Keratinocyte (primary cell): ENCODE measurements around the gene MCM3AP. TPM values are rescaled to one million over a fixed set of nuclear protein-coding genes. Genes with fewer than 3 reads are reported as not detected.

ENCODE experiments used
- DNase-seq: peaks from one replicate; pipeline ENCODE4 v3.0.0-alpha.2; 2011; ENCODE audit warnings: low read depth, missing footprints, low spot score
- FAIRE-seq: peaks from 2 replicates; lab custom pipeline; 2011; peaks lifted over from hg19 to GRCh38; lab: Jason Lieb, UNC
- H2AFZ ChIP-seq: 2 replicates; pipeline ENCODE4 v1.6.0; 2012; ENCODE audit warnings: low read length, control low read depth, inconsistent platforms; ENCODE audit not compliant: control insufficient read depth
- H3K27ac ChIP-seq: 2 replicates; pipeline ENCODE4 v1.5.1; 2011; ENCODE audit warnings: low read length; ENCODE audit not compliant: control insufficient read depth, insufficient read depth
- H3K27me3 ChIP-seq: 3 replicates; pipeline ENCODE4 v1.6.0; 2011; ENCODE audit warnings: low read length; ENCODE audit not compliant: control insufficient read depth, insufficient read depth; ENCODE audit errors: extremely low read depth
- H3K36me3 ChIP-seq, 2 experiments: 2 replicates in 1 of 2; 3 replicates in 1 of 2; pipeline ENCODE4 v1.5.1; 2011; ENCODE audit warnings: low read length in 2 of 2, mild to moderate bottlenecking in 1 of 2; ENCODE audit not compliant: control insufficient read depth in 2 of 2, insufficient read depth in 2 of 2; ENCODE audit errors: extremely low read depth in 1 of 2
- H3K4me1 ChIP-seq: 3 replicates; pipeline ENCODE4 v1.5.1; 2011; ENCODE audit warnings: low read length; ENCODE audit not compliant: control insufficient read depth, insufficient read depth; ENCODE audit errors: extremely low read depth
- H3K4me2 ChIP-seq: 3 replicates; pipeline ENCODE4 v1.6.0; 2011; ENCODE audit warnings: low read depth, low read length; ENCODE audit not compliant: control insufficient read depth, insufficient read depth; ENCODE audit errors: extremely low read depth
- H3K4me3 ChIP-seq, 3 experiments: fragments of 200-600 bp in 1 of 3; sonication (generic) in 1 of 3; 2 replicates in 2 of 3; 3 replicates in 1 of 3; pipeline ENCODE4 v1.5.1; 2011 to 2016; ENCODE audit warnings: low read length in 3 of 3, mild to moderate bottlenecking in 3 of 3, control low read depth in 2 of 3, inconsistent platforms in 1 of 3, low read depth in 1 of 3, mixed read lengths in 1 of 3, mixed run types in 1 of 3, moderate library complexity in 1 of 3; ENCODE audit not compliant: control insufficient read depth in 2 of 3, insufficient read depth in 2 of 3; ENCODE audit errors: extremely low read depth in 1 of 3
- H3K79me2 ChIP-seq: 2 replicates; pipeline ENCODE4 v1.6.0; 2012; ENCODE audit warnings: low read length; ENCODE audit not compliant: control insufficient read depth, insufficient read depth
- H3K9ac ChIP-seq: 3 replicates; pipeline ENCODE4 v1.6.0; 2011; ENCODE audit warnings: low read length; ENCODE audit not compliant: control insufficient read depth, insufficient read depth; ENCODE audit errors: extremely low read depth
- H3K9me1 ChIP-seq: 3 replicates; pipeline ENCODE4 v1.6.0; 2011; ENCODE audit warnings: low read length; ENCODE audit not compliant: control insufficient read depth, insufficient read depth; ENCODE audit errors: extremely low read depth
- H3K9me3 ChIP-seq: 2 replicates; pipeline ENCODE4 v1.5.1; 2012; ENCODE audit warnings: low read depth, low read length; ENCODE audit not compliant: control insufficient read depth
- H4K20me1 ChIP-seq: 3 replicates; pipeline ENCODE4 v1.6.0; 2011; ENCODE audit warnings: low read length; ENCODE audit not compliant: control insufficient read depth, insufficient read depth; ENCODE audit errors: extremely low read depth
- CTCF ChIP-seq, 3 experiments: IDR thresholded peaks in 1 of 3; conservative IDR thresholded peaks in 1 of 3; optimal IDR thresholded peaks in 1 of 3; 2 replicates in 2 of 3; 3 replicates in 1 of 3; pipeline versions ENCODE3 to v1.5.1; 2011; ENCODE audit warnings: low read length in 3 of 3, mild to moderate bottlenecking in 3 of 3, moderate library complexity in 2 of 3, control low read depth in 1 of 3, inconsistent platforms in 1 of 3; ENCODE audit not compliant: insufficient read depth in 2 of 3; ENCODE audit errors: extremely low read depth in 1 of 3
- EZH2 ChIP-seq: IDR thresholded peaks from one replicate; pipeline ENCODE4 v1.6.1; 2012; ENCODE audit warnings: inconsistent platforms, mild to moderate bottlenecking, low read length, moderate library complexity
- dilution Hi-C: fragments of 300-500 bp; cut with MboI; formaldehyde crosslinking; loops from one replicate; pipeline ENCODE4 v1.7.0; 2020; ENCODE audit warnings: low sequenced_read_pairs; ENCODE audit not compliant: extremely low pct_ligation_motif_present
- polyA plus RNA-seq, 5 experiments: library from polyadenylated mRNA; depleted of rRNA in 3 of 5; stranded (reverse) in 3 of 5; stranded (forward) in 1 of 5; unstranded in 1 of 5; fragments of >200 nt; gene quantifications; 1 replicate in 1 of 5; 2 replicates in 3 of 5; 3 replicates in 1 of 5; pipeline versions ENCODE4 v1.2.1 to v1.2.3, GENCODE V29; 2011 to 2012; ENCODE audit warnings: missing spikeins in 2 of 5, low read depth in 1 of 5, low replicate concordance in 1 of 5

MCM3AP gene
- polyA plus RNA-seq, 1 donor (not counting 4 experiments of a cell fraction or from before 2014, with no cell fraction given) = 34.3 TPM

- TF ChIP-seq CTCF (optimal IDR thresholded peaks at IDR 0.05 in 1 of 3, IDR thresholded peaks at IDR 0.05 in 1 of 3, conservative IDR thresholded peaks at IDR 0.05 in 1 of 3; ENCODE audit: extremely low read depth in 1 of 3, insufficient read depth in 2 of 3, low read length in 3 of 3) = no peak
- no peak for TF ChIP-seq EZH2
- Histone ChIP-seq H3K9me3 (no peaks in the 10 kb centered on the region), H3K79me2 (peaks cover 56% of the 10 kb centered on the region), H3K4me1 (peaks cover 12% of the 10 kb centered on the region), H3K36me3 (peaks cover 8 to 17% of the 10 kb centered on the region in 2 experiments), H3K9me1 (peaks cover 2% of the 10 kb centered on the region), H3K4me2 (no peak overlapping the region), H3K4me3 (no peak overlapping the region), H2AFZ (no peak overlapping the region), H3K27me3 (no peaks in the 10 kb centered on the region), H3K27ac (no peak overlapping the region), H4K20me1 (no peaks in the 10 kb centered on the region), H3K9ac (no peak overlapping the region)
- FAIRE-seq (no peak), DNase-seq (no peak)
- dilution Hi-C loops = no loop called here
Measured at GRCh38 chr21:46327711-46328110, 42.3 kb upstream of the MCM3AP start.

GRCh38 chr21:46326110-46326703 lies 40.8 kb upstream of the MCM3AP start:
- peaks cover 2% of the 10 kb centered on the region for H3K9me1 ChIP-seq
- peaks cover 23% of the 10 kb centered on the region for H3K4me1 ChIP-seq
- peak overlapping the region in 1 of 3 experiments; percentile 88 for H3K4me3 ChIP-seq
- H3K27me3 ChIP-seq = no peaks in the 10 kb centered on the region
- TF ChIP-seq CTCF (optimal IDR thresholded peaks at IDR 0.05 in 1 of 3, IDR thresholded peaks at IDR 0.05 in 1 of 3, conservative IDR thresholded peaks at IDR 0.05 in 1 of 3; ENCODE audit: extremely low read depth in 1 of 3, insufficient read depth in 2 of 3, low read length in 3 of 3) (peak in 1 of 3 experiments; percentile 52), EZH2 (no peak)
- dilution Hi-C loops = no loop called here
- DNase-seq (no peak), FAIRE-seq (no peak)
- peak overlapping the region; percentile 87 for H3K4me2 ChIP-seq
- H3K9me3 ChIP-seq = no peaks in the 10 kb centered on the region
- H3K79me2 ChIP-seq = peaks cover 69% of the 10 kb centered on the region
- H3K9ac ChIP-seq = peak overlapping the region; percentile 81
- H4K20me1 ChIP-seq = no peaks in the 10 kb centered on the region
- no peak overlapping the region for H2AFZ ChIP-seq
- H3K36me3 ChIP-seq = peaks cover 5 to 17% of the 10 kb centered on the region in 2 experiments
- no peak overlapping the region for H3K27ac ChIP-seq
